Activated CD4-positive, CD25-positive, alpha-beta regulatory T cell (primary cell): ENCODE results near the gene CALD1.
"Not testable (repeated sequence)": the region's sequence is repeated elsewhere in the genome, so short reads cannot be mapped to it uniquely, and the experiment has no call there.

Source experiments
- DNase-seq, 4 experiments: peaks; one replicate each; lab custom pipeline; 2025; lab: John Stamatoyannopoulos, UW

CALD1 gene

DNA sequence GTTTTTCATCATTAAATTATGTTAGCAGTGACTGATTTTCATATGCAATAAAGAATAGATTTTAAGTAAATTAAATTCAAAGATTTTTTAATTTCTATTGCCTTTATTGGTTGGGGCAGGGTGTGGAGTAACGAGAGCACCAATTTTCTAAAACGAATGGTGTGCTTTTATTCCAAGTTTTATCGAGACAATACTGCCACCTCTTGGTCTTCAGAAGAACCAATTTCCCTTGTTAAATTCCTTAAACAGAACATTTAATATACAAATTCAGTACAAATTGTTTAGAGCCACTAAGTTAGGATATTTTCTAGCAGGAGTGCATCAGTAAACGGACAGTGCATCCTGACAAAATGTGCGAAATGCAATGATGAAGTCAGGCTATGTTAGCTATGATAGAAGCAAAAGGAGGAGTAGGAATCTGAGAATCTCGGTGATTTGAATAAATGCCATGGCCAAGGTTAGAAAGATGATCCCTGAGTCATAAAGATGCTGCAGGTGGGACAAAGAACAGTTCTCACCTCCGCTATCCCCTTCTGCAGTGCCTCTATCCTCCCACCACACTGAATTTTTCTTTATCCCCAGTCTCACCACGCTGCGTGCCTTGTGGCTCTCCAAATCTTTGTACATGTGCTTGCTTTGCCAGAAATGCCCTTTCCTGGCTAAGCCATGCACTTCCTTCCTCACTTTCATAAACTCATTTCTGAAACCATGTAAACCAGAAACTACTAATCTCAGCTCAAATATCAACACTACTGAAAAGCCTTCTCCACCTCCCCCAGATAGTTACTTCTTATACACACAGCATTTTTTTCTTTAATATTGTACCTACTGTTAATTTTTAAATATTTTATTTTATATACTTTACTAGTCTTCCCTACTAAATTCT, 175.0 kb downstream of the CALD1 start:
- no peak for DNase-seq

DNA sequence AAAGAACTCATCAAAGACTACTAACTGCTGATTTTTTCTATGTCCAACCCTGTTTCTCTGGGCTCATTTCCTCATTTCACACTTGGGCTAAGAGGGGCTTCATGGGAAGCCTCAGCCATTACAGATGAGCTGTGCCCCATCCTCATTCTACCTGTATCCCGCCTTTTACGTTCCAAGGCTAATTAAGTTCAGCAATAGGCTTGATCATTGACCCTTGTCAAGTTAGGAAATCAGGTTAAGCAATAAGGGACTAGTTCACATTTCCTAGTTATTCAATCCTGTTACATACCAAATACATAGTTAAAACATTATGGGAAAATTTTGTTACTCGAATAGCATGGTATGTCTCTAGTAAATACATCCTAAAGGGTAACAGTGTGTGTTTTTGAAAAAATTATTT, 177.6 kb downstream of the CALD1 start:
- DNase-seq = no peak

DNA sequence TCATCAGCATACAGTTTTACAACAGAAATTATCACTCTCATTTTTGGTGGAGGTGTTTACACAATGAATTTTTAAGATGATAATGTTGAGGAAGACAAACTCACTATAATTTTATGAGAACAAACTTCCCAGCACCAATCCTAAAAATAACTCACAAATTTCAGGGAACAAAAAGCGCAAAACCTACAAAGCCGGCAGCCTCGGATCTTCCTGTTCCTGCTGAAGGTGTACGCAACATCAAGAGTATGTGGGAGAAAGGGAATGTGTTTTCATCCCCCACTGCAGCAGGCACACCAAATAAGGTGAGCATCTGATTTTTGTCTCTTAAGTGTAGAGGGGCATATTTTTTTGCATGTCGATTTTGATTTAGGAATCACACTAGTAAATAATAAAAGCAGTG, 180.4 kb downstream of the CALD1 start:
- DNase-seq = no peak

- no peak for DNase-seq
Measured at GRCh38 chr7:134962270-134962780, 182.9 kb downstream of the CALD1 start.

DNA sequence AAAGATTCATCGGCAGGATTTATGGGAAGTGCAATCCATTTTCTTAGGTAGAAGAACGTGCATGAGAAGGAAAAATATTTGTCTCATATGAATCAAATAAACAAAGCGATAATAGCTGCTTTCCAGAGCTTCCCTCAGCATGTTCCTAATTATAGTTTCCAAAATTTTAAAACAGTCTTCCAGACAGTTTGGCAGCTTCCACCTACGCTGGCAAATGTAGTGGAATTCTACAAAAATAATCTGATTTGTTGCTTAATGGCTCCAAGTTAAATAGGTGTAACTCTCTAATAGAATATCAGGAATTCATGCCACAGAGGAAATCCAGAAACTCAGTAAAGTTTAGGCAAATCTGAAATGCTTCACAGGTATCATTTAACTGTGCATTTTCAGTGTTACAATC, 183.6 kb downstream of the CALD1 start:
- DNase-seq = no peak

GRCh38 chr7:134966691-134967090, 187.3 kb downstream of the CALD1 start:
- DNase-seq = no peak

DNA sequence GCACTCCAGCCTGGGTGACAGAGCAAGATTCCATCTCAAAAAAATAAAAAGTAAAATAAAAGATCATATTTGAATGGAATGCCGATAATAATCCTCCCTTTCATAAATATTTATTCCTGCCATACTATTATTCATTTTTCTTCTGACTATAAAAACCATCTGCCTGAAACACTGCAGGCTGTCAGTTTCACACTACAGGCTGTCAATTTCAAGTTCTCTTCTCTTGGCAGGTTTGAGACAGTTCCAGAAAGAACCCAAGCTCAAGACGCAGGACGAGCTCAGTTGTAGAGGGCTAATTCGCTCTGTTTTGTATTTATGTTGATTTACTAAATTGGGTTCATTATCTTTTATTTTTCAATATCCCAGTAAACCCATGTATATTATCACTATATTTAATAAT, 188.7 kb downstream of the CALD1 start:
- DNase-seq = no peak

- not testable (repeated sequence) for DNase-seq
Measured at GRCh38 chr7:134981645-134982044, 202.2 kb downstream of the CALD1 start.

DNA sequence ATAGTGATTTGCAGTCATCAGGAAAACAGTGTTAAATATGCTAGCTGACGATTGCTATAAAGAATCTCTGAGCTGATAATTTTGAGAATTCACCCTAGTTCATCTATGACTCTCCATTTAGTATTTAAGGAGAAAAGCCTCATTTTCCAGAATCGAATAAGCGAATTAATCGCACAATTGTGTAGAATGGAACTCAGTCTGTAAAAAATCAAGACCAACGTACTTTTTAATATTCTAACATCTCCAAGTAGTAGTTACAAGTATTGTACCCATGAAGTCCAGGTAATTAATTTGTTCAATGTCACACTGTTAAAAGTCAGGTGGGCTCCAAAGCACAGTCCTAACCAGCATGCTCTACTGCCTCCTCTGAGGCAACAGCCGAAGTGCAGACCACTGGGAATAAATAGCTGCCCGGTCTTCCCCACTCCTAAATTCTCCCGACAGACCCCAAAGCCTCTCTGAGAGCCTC, 206.5 kb downstream of the CALD1 start:
- DNase-seq = no peak

DNA sequence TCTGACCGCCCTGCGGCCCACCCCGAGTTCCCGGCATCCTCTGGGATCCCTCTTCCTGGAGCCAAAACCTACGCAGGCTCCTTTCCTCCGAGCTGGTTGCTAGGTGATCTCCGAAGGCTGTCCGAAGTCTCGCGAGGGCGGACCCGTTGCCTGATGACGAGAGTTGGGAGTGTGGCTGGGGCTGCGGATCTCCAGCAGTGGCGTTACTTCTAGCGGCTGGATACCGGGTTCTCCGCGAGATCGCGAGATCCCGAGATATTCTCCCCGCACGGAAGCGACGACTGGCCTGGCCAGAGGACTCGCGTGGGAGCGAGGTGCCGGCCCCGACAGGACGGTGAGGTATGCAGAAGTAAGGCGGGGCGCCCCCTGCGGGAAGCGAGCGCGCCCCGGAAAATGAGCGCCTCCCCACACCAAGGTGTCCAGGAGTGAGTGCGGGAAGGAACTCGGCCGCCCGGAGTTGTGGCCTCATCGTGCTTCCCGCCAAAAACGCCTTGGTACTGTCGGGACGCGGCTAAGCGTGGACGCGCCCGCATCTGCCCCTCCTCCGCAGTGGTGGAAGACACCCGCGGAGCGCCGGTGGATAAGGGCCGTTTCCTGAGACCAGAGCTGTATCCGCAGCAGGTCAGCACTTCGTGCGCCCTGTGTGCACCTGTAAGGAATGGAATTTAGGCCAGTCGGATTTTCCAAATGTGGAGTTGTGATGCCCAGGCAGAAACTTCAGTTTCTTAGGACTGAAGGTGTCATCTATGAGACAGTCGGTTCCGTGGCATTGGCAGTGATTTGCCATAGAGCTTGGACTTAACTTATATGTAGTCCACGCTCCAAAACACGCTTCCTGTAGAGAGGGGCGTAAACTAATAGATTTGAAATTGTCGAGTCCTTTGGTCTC, 207.2 kb downstream of the CALD1 start, which contains the start of gene AGBL3:
AGBL3 (plus strand) TSS at position 146 of the 889 bp plus-strand sequence. CDS start 1,426 bp downstream, outside the sequence.
- DNase-seq = peak; percentile 71 to 82 (median 78)

DNA sequence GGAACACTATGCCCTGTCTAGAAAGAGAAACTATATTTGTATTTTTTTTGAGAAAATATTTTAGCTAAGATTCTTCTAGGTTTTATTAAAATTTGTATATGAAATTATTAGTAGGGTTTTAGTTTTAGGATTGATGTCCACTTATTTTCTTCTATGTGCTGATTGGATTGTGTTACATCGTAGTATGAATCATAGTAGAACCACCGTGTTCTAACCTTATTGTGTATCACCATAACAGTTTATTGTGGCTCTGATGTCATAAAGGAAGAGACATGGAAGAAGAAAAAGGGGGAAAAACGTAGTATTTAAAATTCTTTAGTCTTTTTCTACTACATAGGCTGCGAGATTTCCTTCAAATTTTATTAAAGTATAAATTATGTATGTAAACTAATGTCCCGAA, 208.7 kb downstream of the CALD1 start:
- DNase-seq = no peak

DNA sequence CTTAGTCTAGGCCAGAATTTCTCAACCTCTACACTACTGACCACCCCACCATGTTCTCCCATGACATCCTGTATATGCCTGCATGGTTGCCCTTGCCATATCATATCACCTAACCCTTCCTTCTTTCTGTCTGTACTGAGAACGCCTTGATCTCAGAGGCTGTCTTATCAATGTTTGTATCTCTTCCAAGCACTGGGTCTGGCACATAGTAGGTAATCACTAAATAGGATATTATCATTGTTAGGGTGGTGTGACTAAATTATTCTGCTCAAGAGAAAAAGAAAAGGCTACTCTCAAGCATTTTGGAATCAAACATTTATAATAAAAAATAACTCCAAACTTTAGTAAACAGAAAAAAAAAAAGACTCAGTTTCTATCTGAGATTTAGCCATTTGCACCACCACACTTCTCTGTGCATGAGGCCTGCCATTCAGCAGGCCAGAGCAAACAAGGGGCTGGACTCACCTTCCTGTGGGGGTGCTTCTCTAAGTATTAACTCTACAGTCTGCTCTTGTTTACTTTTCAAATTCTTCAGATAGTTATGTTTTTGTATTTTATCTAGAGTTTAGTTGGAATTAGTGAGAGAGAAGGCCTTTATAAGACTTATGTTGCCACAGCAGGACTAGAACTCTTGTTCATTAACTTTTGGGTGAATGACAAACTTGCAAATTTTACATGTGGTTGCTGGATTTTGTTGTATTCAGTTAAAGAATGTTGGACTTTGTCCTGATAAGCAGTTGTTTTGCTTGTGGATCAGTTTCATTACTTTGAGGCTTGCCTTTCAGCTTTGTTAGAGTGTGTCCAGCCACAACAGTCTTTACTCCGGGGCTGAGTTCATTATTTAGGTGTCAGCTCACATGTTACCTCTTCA, 212.3 kb downstream of the CALD1 start:
- DNase-seq = no peak

GRCh38 chr7:134992626-134993179, 213.3 kb downstream of the CALD1 start:
- no peak for DNase-seq

DNA sequence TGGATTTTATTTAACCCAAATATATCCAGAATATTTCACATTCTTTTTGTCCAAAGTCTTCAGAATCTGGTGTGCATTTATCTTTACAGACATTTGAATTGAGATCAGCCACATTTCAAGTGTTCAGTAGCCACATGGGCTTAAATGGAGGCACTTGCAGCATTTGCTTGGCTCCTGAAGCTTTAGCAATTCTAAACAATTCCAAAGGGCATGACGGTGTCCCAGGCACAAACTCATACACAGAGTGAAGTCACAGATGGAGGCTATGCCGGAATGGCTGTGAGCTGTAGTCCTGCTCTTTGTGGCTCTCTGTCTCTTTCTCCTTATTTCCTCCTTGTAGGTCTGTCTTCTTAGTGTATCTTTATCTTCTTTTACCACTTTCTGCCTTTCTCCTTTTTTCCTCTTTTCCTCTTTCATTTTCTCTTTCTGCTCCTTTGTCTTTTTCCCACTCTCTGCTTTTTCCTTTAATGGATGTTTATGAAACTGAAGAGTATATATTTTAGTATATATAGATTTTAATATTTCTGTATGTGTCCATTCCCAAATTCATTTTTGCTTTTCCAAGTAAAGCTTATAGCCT, 214.5 kb downstream of the CALD1 start:
- DNase-seq = no peak

GRCh38 chr7:134995239-134996096, 216.0 kb downstream of the CALD1 start:
- DNase-seq = no peak

- no peak for DNase-seq
Measured at GRCh38 chr7:134996097-134996550, 216.7 kb downstream of the CALD1 start.

DNA sequence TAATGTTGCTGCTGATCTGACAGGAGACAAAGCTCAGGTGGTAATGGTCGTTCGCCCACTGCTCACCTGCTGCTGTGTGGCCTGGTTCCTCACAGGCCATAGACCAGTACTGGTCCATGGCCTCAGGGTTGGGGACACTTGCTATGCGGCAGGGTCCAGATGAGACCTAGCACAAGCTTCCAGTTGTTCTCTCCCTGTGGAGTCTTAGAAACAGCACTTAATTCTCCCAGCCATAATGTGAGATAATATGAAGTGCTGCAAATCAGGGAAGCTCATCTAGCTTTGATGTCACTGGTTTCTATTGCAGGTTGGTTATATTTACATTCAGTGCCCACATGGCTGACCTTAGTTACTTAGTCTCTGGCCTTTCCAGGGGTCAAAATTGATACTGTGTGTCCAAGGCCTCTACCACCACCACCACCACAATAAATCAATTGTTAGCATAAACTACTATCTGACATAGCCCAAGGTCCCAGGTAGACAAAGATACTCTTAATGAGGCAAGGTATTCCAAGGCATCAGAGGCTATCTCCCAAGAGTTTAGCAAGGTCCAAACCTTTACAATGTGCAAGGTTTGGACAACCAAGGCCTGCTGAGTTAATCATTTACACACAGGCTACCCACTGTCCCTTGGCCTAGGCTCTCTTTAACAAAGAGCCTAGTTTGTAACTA, 217.9 kb downstream of the CALD1 start:
- no peak for DNase-seq

- DNase-seq = no peak
Measured at GRCh38 chr7:134999136-134999535, 219.7 kb downstream of the CALD1 start.
